Astrocyte of the hippocampus (primary cell): ENCODE measurements around the gene PDXK.
A peak's percentile ranks its signal among the peaks of the same experiment; 100 is the strongest.
"Not testable (repeated sequence)": the region's sequence is repeated elsewhere in the genome, so short reads cannot be mapped to it uniquely, and the experiment has no call there.

Source experiments
- DNase-seq: peaks from one replicate; pipeline ENCODE4 v3.0.0; 2011; ENCODE audit warnings: low read depth, low spot score

The PDXK gene

DNA sequence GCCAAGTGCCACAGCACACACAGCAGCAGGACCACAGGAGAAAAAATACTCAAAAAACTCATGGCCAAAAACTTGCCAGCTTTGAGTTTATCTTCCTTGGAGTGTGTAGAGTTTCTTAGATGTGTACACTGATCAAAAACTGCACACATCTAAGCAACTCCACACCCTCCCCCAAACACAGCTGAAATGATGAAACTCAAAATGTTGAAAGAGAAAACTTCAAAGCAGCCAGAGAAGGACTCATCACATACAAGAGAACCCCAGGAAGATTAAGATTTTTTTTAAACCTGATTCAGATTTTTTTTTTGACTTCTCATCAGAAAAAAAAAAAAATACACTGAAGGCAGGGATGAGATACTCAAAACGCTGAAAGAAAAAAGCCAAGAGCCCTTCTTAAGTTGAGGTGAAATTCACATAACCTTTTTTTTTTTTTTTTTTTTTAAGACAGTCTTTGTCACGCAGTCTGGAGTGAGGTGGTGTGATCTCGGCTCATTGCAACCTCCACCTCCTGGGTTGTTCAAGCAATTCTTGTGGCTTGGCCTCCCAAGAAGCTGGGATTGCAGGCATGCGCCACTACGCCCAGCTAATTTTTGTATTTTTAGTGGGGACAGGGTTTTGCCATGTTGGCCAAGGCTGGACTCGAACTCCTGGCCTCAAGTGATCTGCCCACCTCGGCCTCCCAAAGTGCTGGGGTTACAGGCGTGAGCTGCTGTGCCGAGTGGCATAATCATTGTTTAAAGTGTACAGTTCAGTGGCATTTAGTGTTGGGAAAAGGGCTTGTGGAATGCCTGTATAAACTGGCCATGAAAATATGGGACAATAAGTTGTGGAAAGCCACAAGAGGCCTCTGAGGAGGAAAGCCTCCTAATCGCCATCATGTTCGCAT lies 20.9 kb upstream of the PDXK start:
- DNase-seq = peak; percentile 55

DNA sequence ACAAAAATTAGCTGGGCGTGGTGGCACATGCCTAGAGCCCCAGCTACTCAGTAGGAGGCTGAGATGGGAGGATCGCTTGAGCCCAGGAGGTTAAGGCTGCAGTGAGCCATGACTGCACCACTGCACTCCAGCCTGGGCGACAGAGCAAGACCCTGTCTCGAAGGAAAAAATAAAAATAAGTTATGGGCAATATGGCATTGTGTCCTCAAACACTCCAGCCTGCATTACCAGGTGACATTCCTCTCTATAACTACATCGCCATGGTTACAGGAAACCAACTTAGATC lies 19.5 kb upstream of the PDXK start:
- DNase-seq = not testable (repeated sequence)

DNA sequence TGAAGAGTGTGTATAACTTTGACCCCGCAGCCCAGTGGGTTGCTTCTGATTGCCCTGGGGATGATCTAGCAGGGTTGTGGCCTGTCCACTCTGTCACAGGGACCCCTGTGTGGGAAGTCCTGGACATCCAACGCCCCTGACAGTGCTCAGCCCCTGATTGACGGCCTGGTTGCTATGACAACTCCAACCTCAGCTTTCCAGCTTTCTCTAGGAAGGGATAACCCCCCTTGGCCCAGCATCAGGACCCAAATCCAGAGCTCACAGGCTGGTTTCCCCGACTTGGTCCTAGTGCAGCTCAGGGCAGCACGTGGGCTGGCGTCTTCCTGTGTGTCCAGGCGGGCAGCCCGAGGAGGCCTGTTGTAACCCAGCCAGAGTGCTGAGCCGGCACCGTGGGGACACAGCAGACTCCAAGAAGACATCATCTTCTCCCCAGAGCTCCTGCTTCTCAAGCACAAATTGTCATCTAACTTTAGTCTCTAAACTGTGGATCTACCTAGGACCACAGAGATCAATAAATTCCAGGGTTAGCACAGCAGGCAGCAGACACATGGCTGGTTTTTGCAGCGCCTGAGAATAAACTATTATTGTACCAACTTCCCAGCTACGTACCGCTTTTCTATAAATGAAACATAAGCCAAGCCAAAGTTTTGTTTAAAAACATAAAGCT lies 18.9 kb upstream of the PDXK start:
- no peak for DNase-seq

DNA sequence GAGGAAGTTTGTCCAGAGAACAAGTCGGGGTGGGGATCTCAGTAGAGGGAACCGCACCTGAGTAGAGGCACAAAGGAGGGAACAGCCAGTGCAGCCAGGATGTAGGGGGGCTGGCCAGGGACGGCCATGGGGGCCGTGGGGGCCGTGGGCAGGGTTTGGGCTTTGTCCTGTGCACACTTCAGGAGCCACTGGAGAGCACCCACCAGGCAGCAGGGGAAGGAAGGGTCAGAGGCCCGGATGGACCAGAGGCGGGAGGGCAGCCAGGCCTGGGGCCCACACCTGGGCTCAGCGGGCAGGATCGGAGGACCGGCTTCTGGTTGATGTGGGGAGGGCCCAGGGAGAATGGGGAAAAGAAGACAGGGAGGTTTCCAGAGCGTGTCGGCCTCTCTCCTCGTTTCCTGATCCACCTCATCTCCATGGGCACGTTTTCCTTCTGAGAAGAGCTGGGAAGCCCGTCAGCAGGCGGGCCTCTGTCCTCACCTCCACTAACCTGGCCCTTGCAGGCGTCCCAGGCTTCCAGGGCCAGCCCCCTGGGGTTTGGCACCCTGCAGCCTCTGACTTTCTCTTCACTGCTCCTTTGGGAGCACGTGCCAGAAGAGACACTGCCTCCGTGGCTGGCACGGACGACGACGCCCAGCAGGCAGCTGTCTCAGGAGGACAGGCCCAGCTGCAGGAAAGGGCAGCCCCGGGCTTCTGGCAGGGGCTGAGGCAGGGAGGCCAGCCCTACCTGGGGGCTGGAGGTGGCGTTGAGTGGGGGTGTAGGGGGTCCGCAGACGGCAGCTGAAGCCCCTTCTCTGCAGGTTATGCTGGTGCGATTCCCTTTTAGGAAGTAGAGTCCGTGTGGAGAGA lies 16.8 kb upstream of the PDXK start:
- no peak for DNase-seq

DNA sequence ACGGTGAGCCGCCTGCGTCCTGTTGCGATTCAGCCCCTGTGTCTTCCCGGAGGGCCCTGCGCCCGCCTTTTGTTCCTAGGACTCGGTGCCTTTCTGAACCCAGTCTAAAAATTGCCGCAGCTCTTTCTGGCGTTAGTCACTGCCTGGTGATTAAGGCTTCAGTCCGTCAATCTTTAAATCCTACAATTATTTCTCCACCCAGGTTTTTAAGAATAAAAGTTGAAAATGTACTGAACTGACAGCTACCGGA lies 16.2 kb upstream of the PDXK start:
- DNase-seq = peak; percentile 49

DNA sequence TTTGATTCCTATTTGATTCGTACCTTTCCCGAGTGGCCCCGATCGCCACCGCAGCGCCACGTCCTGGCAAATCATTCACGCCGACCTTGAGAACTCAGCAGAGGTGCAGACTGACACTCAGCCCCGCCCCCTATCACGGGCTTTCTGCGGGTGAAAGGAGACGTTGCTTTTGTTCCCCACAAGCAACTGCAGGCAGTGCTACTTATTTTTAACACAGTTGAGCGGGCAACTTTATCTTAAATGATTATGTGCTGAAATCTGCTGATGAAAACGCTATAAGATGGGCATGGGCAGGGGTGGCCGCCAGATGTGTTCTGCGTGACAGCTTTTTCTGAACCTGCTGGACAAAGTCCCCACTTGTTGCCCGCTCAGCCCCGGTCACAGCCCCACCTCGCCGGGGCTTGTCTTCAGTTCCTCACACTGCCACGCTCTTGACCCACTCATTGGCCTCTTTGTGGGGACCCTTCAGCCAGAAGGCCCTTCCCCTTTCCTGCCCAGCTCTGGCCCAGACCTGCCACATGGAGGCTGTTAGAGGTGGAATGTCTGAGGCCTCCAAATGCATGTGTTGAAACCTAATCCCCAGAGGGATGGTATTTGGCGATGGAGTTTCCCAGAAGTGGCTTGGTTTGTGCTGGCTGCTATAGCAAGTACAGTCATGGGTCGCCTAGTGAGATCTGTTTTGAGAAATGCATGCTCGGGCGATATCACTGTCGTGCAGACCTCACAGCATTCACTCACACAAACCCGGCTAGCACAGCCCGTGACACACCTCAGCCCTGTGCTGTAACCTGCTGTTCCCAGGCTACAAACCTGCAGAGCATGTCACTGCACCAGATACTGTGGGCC lies 15.7 kb upstream of the PDXK start:
- DNase-seq = peak; percentile 50

DNA sequence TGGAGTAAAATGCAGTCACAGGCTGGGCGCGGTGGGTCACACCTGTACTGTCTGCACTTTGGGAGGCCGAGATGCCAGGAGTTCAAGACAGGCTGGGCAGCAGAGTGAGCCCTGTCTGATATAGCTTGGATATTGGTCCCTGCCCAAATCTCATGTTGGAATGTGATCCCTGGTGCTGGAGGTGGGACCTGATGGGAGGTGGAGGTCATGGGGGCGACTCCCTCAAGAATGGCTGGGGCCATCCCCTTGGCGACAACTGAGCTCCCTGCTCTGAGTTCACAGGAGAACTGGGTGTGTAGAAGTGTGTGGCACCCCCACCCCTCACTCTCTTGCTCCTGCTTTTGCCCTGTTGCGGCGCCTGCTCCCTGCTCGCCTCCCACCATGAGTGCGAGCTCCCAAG lies 11.5 kb upstream of the PDXK start:
- DNase-seq = no peak

DNA sequence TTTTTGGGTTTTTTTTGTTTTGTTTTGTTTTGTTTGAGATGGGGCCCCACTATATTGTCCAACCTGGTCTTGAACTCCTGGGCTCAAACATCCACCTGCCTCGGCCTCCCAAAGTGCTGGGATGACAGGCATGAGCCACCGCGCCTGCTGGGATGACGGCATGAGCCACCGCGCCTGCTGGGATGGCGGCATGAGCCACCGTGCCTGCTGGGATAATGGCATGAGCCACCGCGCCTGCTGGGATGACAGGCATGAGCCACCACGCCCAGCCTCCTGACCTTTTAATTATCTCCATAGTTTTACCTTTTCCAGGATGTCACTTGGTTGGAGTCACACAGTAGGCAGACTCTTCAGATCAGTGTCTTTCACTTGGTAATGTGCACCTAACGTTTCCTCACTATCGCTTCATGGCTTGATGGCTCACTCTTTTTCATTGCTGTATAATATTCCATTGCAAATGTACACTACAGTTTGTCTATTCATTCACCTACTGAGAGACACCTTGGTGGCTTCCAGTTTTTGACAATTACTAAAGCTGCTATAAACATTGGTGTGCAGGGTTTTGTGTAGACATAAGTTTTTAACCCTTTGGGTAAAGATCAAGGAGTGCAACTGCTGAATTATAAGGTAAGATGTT lies 10.1 kb upstream of the PDXK start:
- DNase-seq = no peak

DNA sequence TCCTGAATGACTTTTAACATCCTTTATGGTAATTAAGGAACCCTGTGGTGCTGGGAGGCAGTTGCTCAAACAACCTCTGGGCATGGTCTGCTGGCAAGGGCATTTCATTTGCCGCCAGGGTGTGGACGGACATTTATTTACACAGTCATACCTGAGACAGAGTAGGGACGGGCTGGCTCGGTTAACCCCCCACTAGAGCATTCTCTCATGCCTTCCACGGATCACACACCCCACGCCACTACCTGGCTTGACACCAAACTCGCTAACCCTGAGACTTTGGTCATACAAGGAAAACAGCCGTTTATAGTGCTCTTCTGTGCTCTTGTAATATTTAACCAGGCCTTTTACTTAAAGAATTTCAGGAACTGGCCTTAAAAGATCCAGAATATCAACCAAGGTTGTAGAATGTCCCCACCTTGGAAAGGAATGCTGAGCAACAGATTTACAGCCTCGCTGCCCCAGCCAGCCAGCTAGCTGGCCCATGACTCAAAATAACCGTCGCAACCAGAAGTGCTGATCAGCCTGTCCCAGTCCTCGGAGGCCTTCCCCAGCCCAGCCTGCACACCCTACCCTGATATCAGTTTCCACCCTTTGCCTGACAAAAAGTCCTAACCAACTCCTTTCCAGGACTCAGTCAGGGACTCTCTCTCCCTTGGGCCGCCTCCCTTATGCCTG lies 6.5 kb upstream of the PDXK start:
- DNase-seq = peak; percentile 84

DNA sequence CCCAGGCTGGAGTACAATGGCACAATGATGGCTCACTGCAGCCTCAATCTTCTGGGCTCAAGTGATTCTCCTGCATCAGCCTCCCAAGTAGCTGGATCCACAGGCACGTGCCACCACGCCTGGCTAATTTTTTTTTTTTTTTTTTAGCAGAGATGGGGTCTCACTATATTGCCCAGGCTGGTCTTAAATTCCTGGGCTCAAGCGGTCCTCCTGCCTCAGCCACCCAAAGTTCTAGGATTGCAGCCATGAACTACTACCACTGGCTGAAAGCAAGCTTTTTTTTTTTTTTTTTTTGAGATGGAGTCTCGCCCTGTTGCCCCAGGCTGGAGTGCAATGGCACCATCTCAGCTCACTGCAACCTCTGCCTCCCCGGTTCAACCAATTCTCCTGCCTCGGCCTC lies 5.8 kb upstream of the PDXK start:
- not testable (repeated sequence) for DNase-seq

DNA sequence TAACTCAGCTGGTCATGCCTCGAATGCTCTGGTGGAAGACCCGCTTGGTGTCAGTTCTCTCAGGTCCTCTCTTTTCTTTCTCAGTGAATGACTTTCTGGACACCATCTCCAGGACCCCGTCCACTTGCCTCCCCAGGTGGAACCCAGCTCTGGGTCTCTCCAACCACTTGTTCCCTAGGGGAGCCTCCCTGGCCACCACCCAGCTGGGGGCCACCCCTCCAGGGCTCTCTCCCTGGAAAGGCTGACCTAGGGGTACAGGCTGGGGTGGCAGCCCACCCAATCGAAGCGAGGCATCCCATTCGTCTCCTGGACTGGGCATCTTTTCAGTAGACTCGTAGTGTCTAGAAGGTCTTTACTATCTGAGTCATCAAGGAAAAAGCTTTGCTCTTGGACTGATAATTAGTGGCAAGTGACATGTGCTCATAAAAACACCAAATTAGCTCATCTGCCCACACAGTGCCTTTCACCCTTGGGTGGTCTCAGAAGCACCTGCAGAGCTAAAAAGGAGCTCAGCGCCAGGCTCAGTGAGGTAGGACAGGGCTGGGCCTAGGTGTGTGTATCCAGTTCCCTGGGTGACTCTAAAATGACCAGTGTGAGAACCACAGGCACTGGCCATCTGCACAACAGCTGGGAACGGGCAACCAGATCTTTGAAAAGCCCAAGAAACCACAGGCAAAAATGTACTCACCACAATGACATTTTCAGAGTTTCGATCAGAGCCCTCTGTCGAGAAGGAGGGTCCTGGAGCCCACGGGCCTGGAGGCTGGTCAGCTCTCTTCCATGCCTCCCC lies 2.4 kb upstream of the PDXK start:
- DNase-seq = peak; percentile 74

DNA sequence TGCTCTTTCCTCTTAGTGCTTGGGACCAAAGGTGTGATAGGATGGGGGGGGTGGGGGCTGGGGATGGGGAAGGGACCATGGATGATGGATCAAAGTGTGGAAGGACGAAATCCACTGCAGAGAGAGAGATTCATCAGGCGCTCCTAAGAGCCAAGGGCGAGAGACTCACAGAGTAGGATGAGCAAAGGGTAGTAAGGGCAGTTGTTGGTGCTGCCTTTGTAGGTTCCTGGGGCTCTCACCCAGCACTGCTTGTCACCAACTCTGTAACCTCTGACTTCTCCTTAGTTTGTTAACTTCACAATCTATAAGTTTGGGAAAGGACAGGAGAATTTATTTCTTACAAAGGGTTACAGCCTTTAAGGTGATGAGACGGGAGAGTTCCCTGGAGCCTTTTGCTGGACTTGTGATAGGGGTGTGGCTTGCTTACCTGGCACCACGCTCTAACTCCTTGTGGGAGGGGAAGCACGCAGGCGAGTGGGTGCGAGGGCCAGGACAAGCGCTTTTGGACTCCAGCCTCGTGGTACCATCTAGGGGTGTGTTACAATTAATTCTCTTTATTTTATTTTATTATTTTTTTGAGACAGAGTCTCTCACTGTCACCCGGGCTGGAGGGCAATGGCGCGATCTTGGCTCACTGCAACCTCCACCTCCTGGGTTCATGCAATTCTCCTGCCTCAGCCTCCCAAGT lies 1.6 kb upstream of the PDXK start:
- DNase-seq = no peak

DNA sequence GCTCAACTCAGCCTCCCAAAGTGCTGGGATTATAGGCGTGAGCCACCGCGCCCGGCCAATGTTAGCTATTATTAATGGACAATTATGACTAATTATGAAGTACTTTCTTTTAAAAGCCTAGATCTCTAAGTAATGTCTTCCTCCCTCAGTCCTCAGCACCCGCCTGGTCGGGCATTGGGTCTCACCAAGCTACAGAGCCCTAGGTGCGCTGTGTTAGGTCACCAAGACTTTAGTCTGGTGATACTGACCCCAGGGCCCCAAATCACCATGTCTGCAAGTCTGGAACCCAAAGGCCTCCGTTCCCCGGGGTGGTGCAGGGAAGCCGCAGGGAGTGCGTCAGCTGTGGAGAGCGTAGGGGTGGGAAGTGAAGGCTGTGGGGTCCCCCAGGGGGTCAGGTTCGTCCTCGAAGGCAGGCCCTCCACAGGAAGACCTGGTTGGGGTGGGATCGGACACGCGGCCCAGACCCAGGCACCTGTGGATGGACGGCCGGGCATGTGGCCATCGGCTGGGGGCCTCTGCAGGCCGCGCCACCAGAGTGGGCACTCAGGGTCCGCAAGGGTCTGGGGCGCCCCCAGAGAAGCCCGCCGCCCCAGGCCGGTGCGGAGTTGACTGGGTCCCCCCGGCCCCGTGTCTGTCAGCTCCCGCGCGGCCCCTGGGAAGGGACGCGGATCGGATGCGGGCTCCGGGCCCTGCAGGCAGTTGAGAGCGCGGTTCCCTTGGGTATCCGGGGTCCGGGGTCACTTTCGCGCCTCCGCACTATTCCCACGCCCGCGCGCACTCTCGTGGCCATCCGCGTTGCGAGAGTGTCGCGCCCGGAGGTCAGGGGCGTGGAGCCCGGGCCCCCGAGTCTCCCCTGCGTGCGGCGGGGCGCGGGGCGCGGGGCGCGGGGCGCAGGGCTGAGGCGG lies 710 bp upstream of the PDXK start:
- no peak for DNase-seq

DNA sequence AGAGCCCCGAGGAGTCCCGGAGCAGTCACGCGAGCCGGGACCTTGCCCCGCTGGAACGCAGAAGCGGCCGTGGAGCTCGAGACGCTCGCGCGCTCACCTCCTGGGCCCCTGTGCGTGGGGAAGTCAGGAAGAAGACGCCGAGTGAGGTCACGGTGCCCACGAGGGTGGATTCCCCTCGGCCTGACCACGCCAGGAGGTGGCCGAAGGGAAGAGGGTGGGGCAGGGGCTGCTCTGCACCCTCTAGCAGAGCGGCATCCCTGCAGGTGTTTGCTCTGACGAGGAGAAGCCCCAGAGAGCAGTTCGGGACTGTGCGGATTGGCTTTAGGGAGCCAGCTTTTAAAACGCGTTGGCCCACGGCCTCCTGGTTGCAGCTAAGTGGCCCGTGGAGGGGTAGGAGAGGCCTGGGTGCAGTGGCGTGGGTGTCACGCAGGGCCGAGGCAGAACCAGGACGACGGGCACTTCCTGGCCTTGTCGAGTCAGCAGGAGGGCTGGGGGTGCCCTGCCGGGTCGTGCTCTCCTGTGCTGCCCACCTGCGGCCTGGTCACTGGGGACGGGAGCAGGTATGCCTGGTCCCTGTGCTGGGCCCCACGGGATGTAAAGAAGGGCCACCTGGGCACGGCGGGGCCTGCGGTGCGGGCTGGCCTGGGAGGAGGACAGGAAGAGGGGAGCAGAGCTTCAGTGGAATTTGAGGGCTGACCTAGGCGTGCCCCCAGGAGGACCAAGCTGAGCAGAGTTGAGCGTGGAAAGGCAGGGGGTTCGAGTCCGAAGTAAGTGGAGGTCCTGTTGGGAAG lies 1.0 kb downstream of the PDXK start:
- DNase-seq = no peak

DNA sequence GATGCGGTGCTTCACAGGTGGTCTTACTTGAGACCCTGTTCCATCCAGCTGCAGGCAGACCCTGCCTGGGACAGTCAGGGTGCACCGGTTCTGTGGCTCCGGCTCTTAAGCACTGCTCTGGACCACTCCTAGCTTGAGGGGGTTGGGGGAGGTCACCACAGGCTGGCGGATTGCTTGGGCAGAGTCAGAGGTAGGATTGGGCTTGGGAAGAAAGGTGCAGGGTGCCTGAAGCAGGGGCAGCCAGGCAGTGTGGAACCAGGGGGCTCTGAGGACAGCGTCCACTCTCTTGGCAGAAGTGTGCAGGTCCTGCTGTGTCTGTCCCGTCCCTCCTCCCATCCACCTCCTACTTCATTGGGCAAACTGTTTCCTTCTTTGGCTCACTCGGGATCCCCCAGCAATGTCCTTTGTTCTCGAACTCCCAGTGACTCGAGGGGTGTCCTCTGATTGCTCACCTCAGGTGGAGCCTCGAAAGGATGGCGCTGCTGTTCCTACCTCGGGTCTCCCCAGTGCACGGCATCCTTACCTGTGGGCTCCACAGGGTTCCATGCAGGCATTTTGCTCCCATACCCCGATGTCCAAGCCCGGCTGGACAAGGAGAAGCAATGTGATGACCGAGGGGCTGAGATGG lies 1.7 kb downstream of the PDXK start:
- no peak for DNase-seq

DNA sequence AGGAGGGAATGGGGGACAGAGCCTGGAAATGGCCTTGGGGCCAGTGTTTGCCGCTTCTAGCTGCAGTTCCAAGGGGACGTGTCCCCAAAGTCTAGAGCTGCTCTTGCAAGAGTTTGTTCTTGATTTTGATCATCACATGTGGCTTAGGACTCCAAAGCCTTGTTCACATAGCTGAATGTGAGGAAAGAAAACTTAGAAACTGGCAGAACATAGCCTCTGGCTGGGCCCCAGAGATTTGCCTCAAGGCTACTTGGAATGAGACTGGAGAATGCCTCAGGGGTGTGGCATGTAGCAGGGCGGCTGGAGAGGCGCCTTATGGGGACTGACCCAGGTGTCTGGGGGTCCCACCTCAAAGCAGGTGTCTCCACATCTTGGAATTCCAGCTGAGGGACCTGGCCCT lies 2.3 kb downstream of the PDXK start:
- DNase-seq = no peak

DNA sequence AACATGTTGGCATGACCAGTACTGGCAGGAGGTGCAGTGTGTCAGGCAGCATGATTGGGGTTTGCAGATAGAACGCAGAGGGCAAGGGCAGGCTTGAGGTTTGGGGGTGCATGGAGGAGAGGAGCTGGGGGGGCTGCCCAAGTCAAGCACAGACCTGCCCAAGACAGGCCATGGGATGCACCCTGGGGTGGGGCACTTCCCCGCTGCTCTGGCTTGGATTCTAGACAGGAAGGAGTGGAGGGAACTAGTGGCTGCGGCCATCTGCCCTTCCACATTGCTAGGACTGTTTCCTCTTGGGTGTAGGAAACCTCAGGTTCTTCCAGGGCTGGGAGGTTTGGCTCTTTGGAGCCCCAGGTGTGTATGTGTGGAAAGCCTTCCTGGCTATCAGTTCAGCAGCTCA lies 3.0 kb downstream of the PDXK start:
- DNase-seq = no peak
